CD14-positive monocyte (primary cell): ENCODE data around the gene FGFR4. TPM values are rescaled to one million over a fixed set of nuclear protein-coding genes. Genes with fewer than 3 reads are reported as not detected.

Experiments used
- DNase-seq, 3 donors: peaks; one replicate each; pipeline ENCODE4 v3.0.0-alpha.2; 2011 to 2022
- H2AFZ ChIP-seq: 2 replicates; pipeline ENCODE4 v1.6.0; 2012; ENCODE audit warnings: mild to moderate bottlenecking, low read depth, low read length, inconsistent platforms; ENCODE audit not compliant: insufficient read depth, poor library complexity, severe bottlenecking
- H3K27ac ChIP-seq, 2 donors: 1 replicate in 1 of 2; 2 replicates in 1 of 2; pipeline ENCODE4 v1.5.1; 2012 to 2013; ENCODE audit warnings: low read length in 2 of 2, control low read depth in 1 of 2, inconsistent platforms in 1 of 2, low read depth in 1 of 2, mild to moderate bottlenecking in 1 of 2
- H3K27me3 ChIP-seq, 2 donors: one replicate each; pipeline versions ENCODE4 v1.6.0 to v1.6.1; 2011 to 2013; ENCODE audit warnings: low read length in 2 of 2; ENCODE audit not compliant: control insufficient read depth in 2 of 2, insufficient read depth in 2 of 2
- H3K36me3 ChIP-seq, 2 donors: replicated peaks in 1 of 2; 1 replicate in 1 of 2; 2 replicates in 1 of 2; pipeline versions ENCODE4 v1.5.1 to v1.6.1; 2012 to 2013; ENCODE audit warnings: low read length in 2 of 2, control low read depth in 1 of 2, inconsistent platforms in 1 of 2, mild to moderate bottlenecking in 1 of 2; ENCODE audit not compliant: insufficient read depth in 2 of 2, control insufficient read depth in 1 of 2
- H3K4me1 ChIP-seq, 2 donors: 1 replicate in 1 of 2; 2 replicates in 1 of 2; pipeline versions ENCODE4 v1.5.1 to v1.6.1; 2012 to 2013; ENCODE audit warnings: low read length in 2 of 2, control low read depth in 1 of 2, inconsistent platforms in 1 of 2, mild to moderate bottlenecking in 1 of 2, moderate library complexity in 1 of 2; ENCODE audit not compliant: insufficient read depth in 2 of 2, control insufficient read depth in 1 of 2
- H3K4me2 ChIP-seq: replicated peaks from 2 replicates; pipeline ENCODE3; 2012; ENCODE audit warnings: low read length, moderate library complexity, mild to moderate bottlenecking; ENCODE audit not compliant: poor library complexity, severe bottlenecking; ENCODE audit errors: extremely low read depth
- H3K4me3 ChIP-seq, 3 experiments: fragments of 200-600 bp in 1 of 3; sonication (generic) in 1 of 3; replicated peaks in 1 of 3; 1 replicate in 2 of 3; 2 replicates in 1 of 3; pipeline ENCODE4 v1.5.1; 2011 to 2013; ENCODE audit warnings: low read length in 3 of 3, mild to moderate bottlenecking in 3 of 3, control low read depth in 2 of 3, low read depth in 2 of 3, inconsistent platforms in 1 of 3, moderate library complexity in 1 of 3
- H3K79me2 ChIP-seq: 2 replicates; pipeline ENCODE4 v1.6.0; 2012; ENCODE audit warnings: mild to moderate bottlenecking, control low read depth, inconsistent platforms, low read length, moderate library complexity; ENCODE audit not compliant: insufficient read depth
- H3K9ac ChIP-seq: 2 replicates; pipeline ENCODE4 v1.6.0; 2017; ENCODE audit warnings: low read length, mild to moderate bottlenecking; ENCODE audit not compliant: insufficient read depth, poor library complexity, severe bottlenecking
- H3K9me3 ChIP-seq, 2 donors: replicated peaks in 1 of 2; 1 replicate in 1 of 2; 2 replicates in 1 of 2; pipeline versions ENCODE4 v1.5.1 to v1.6.1; 2012 to 2013; ENCODE audit warnings: low read length in 2 of 2, control low read depth in 1 of 2; ENCODE audit not compliant: control insufficient read depth in 1 of 2, insufficient read depth in 1 of 2
- H4K20me1 ChIP-seq: 2 replicates; pipeline ENCODE4 v1.6.0; 2012; ENCODE audit warnings: mild to moderate bottlenecking, low read length, control low read depth, moderate library complexity; ENCODE audit not compliant: insufficient read depth
- H3K27ac Mint-ChIP-seq, 7 donors: one replicate each; pipeline ENCODE4 v1.8.0; 2020; ENCODE audit warnings: mild to moderate bottlenecking in 7 of 7, mixed read lengths in 7 of 7, moderate library complexity in 6 of 7, inconsistent platforms in 2 of 7
- H3K27me3 Mint-ChIP-seq, 3 donors: one replicate each; pipeline ENCODE4 v1.8.0; 2021 to 2022; ENCODE audit warnings: low read depth in 3 of 3, mild to moderate bottlenecking in 3 of 3, mixed read lengths in 3 of 3, moderate library complexity in 3 of 3, inconsistent platforms in 1 of 3
- H3K36me3 Mint-ChIP-seq, 2 donors: one replicate each; pipeline ENCODE4 v1.8.0; 2020; ENCODE audit warnings: mixed read lengths in 2 of 2, inconsistent platforms in 1 of 2, mild to moderate bottlenecking in 1 of 2
- H3K4me1 Mint-ChIP-seq: one replicate; pipeline ENCODE4 v1.8.0; 2020; ENCODE audit warnings: mild to moderate bottlenecking, mixed read lengths
- H3K4me3 Mint-ChIP-seq, 2 donors: one replicate each; pipeline ENCODE4 v1.8.0; 2020; ENCODE audit warnings: mild to moderate bottlenecking in 2 of 2, mixed read lengths in 2 of 2, moderate library complexity in 1 of 2
- H3K9me3 Mint-ChIP-seq, 7 donors: one replicate each; pipeline ENCODE4 v1.8.0; 2020 to 2022; ENCODE audit warnings: mixed read lengths in 7 of 7, mild to moderate bottlenecking in 6 of 7, moderate library complexity in 6 of 7, inconsistent platforms in 2 of 7
- WGBS: methylation state at CpG from one replicate; pipeline ENCODE4 v1.1.5; 2013; ENCODE audit warnings: missing lambda C conversion rate; ENCODE audit not compliant: insufficient coverage; 5-methylcytosine and 5-hydroxymethylcytosine counted together
- intact Hi-C, 2 donors: fragments of 100-400 bp; cut with micrococcal nuclease; formaldehyde crosslinking; loops; one replicate each; pipeline versions ENCODE4 v1.15.0 to v1.15.1; 2023
- polyA plus RNA-seq, 3 donors: library from polyadenylated mRNA; depleted of rRNA in 1 of 3; unstranded in 2 of 3; stranded (reverse) in 1 of 3; fragments of 300-500 nt in 2 of 3; fragments of >200 nt in 1 of 3; fragmentation: Illumina TruSeq in 2 of 3; gene quantifications; 1 replicate in 2 of 3; 2 replicates in 1 of 3; pipeline ENCODE4 v1.2.3, GENCODE V29; 2012 to 2021
- TF ChIP-seq, protein P1 (sequence below): fragments of 200-600 bp; IDR thresholded peaks from one replicate; pipeline ENCODE4 v1.8.0; 2022; ENCODE audit warnings: antibody characterized with exemption, mild to moderate bottlenecking

The FGFR4 gene
- polyA plus RNA-seq, 3 donors, result 0.39 TPM; not detected in 2

DNA sequence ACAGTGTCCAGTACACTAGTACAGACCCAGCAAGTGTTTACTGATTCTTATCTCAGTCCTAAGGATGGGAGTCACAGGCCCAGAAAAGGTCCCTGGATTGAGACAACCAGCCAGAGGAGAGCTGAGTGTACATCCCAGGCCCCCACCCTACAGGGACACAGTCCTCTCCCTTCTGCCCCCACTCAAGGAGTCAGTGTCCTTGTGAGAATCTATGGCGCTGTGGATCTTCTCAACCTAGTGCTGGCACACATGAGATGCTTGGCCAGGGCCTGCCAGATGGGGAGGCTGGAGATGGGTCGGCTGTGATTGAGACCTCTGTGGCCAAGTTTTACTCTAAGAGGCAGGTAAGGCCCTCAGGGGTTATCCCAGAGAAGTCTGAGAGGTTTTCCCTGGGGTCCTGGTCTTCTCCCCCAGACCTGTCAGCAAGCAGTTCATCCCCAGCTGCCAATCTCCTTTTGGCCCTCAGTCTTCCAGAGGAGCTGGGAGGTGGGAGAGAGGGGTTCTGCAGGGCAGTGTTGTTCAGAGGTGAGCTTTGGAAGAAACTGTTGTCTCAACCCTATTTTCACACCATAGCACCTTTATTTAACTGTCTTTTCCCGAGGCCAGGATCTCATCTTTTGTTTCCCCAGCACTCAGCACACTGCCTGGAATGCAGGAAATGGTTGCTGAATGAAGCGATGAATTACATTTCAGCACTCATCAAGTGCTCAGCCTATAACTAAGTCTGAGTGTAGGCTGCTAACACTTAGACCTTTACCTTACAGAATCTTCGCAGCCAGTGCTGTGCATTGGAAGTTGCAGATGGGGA, 43.7 kb downstream of the FGFR4 start:
- Mint-ChIP-seq H3K4me3 (no peak overlapping the region), H3K27me3 (no peaks in the 10 kb centered on the region), H3K9me3 (peaks cover 0 to 2% (median 0%) of the 10 kb centered on the region in 7 donors), H3K36me3 (peaks cover 3 to 5% of the 10 kb centered on the region in 2 donors), H3K4me1 (peaks cover 29% of the 10 kb centered on the region), H3K27ac (no peak overlapping the region)
- peaks cover 4 to 5% of the 10 kb centered on the region in 2 donors for H3K36me3 ChIP-seq
- no peaks in the 10 kb centered on the region for H3K27me3 ChIP-seq
- H3K4me3 ChIP-seq, result no peak overlapping the region
- no peak overlapping the region for H3K27ac ChIP-seq
- TF ChIP-seq, protein P1, sequence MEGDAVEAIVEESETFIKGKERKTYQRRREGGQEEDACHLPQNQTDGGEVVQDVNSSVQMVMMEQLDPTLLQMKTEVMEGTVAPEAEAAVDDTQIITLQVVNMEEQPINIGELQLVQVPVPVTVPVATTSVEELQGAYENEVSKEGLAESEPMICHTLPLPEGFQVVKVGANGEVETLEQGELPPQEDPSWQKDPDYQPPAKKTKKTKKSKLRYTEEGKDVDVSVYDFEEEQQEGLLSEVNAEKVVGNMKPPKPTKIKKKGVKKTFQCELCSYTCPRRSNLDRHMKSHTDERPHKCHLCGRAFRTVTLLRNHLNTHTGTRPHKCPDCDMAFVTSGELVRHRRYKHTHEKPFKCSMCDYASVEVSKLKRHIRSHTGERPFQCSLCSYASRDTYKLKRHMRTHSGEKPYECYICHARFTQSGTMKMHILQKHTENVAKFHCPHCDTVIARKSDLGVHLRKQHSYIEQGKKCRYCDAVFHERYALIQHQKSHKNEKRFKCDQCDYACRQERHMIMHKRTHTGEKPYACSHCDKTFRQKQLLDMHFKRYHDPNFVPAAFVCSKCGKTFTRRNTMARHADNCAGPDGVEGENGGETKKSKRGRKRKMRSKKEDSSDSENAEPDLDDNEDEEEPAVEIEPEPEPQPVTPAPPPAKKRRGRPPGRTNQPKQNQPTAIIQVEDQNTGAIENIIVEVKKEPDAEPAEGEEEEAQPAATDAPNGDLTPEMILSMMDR, result no peak
- DNase-seq, result no peak
- no peak overlapping the region for H3K9ac ChIP-seq
- 89% methylated on average over 3 of the region's 5 CpGs for WGBS
- H3K4me1 ChIP-seq, result peaks cover 29 to 43% of the 10 kb centered on the region in 2 donors
- intact Hi-C loops, result no loop called here
- no peaks in the 10 kb centered on the region for H3K9me3 ChIP-seq
- peaks cover under 1% of the 10 kb centered on the region for H4K20me1 ChIP-seq
- H3K79me2 ChIP-seq, result peaks cover 15% of the 10 kb centered on the region
- H2AFZ ChIP-seq, result no peak overlapping the region
- no peak overlapping the region for H3K4me2 ChIP-seq

DNA sequence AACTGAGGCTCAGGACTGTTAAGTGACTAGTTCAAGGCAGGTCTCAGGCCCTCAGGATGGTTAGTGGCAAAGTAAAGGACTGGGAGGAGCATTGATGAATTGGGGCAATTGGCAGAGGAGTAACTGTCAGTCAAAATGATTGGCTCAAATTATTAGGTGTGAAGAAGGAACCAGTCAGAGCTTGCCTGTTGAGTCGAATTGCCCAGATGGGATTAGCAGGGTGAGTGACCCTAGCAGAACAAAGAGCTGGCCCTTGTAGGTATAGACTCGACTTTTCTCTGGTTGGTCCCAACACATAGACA, 44.3 kb downstream of the FGFR4 start:
- Histone ChIP-seq H4K20me1 (peaks cover 6% of the 10 kb centered on the region), H3K4me2 (no peak overlapping the region), H3K9ac (no peak overlapping the region), H3K9me3 (no peaks in the 10 kb centered on the region), H3K4me1 (peaks cover 33 to 49% of the 10 kb centered on the region in 2 donors), H3K4me3 (no peak overlapping the region), H3K27ac (no peak overlapping the region), H3K79me2 (peaks cover 21% of the 10 kb centered on the region), H3K27me3 (no peaks in the 10 kb centered on the region), H2AFZ (no peak overlapping the region), H3K36me3 (peaks cover 10 to 11% of the 10 kb centered on the region in 2 donors)
- H3K27ac Mint-ChIP-seq, result no peak overlapping the region
- TF ChIP-seq, protein P1, result no peak
- H3K4me1 Mint-ChIP-seq, result peaks cover 33% of the 10 kb centered on the region
- no peak overlapping the region for H3K4me3 Mint-ChIP-seq
- WGBS, result 95% methylated on average over 2 of the region's 2 CpGs
- intact Hi-C loops, result no loop called here
- no peak for DNase-seq
- H3K9me3 Mint-ChIP-seq, result peaks cover 0 to 2% (median 0%) of the 10 kb centered on the region in 7 donors
- peaks cover 6 to 9% of the 10 kb centered on the region in 2 donors for H3K36me3 Mint-ChIP-seq
- H3K27me3 Mint-ChIP-seq, result no peaks in the 10 kb centered on the region
